HepG2 (cell line): ENCODE measurements around the gene SSBP1. TPM values are rescaled to one million over a fixed set of nuclear protein-coding genes. Genes with fewer than 3 reads are reported as not detected.

ENCODE experiments used
- EHMT2 ChIP-seq: fragments of 200-600 bp; sonication (generic); IDR thresholded peaks from 2 replicates; pipeline ENCODE4 v1.7.0; 2017; ENCODE audit warnings: antibody characterized with exemption, low read depth, low read length, borderline replicate concordance
- EP300 ChIP-seq, 3 experiments: sonication (generic) in 1 of 3; formaldehyde crosslinking in 1 of 3; IDR thresholded peaks; 2 replicates each; pipeline versions ENCODE4 v1.5.1 to v1.6.1; 2011 to 2020; ENCODE audit warnings: low read depth in 2 of 3, low read length in 2 of 3, borderline replicate concordance in 1 of 3, improper control_type of control experiment in 1 of 3, mild to moderate bottlenecking in 1 of 3, missing genetic modification reagents in 1 of 3, moderate library complexity in 1 of 3
- ETS1 ChIP-seq: sonication (generic); formaldehyde crosslinking; IDR thresholded peaks from 2 replicates; pipeline ENCODE4 v1.4.0; 2020; ENCODE audit warnings: missing genetic modification reagents
- GMEB2 ChIP-seq: IDR thresholded peaks from 2 replicates; pipeline ENCODE4 v1.6.1; 2016; ENCODE audit warnings: missing biosample characterization, missing genetic modification reagents, low read depth
- JARID2 ChIP-seq: sonication (generic); formaldehyde crosslinking; IDR thresholded peaks from 2 replicates; pipeline ENCODE4 v1.8.1; 2023; ENCODE audit warnings: missing genetic modification reagents, inconsistent platforms; ENCODE audit not compliant: insufficient replicate concordance
- NAIF1 ChIP-seq: sonication (generic); formaldehyde crosslinking; IDR thresholded peaks from 2 replicates; pipeline ENCODE4 v1.5.0; 2020; ENCODE audit warnings: mild to moderate bottlenecking, missing genetic modification reagents, borderline replicate concordance
- SKIL ChIP-seq: sonication (generic); formaldehyde crosslinking; IDR thresholded peaks from 2 replicates; pipeline ENCODE4 v1.8.0; 2022; ENCODE audit warnings: missing genetic modification reagents, mild to moderate bottlenecking, moderate library complexity, borderline replicate concordance
- THAP9 ChIP-seq: sonication (generic); formaldehyde crosslinking; IDR thresholded peaks from 2 replicates; pipeline ENCODE4; 2020; ENCODE audit warnings: missing genetic modification reagents, mild to moderate bottlenecking, borderline replicate concordance
- ZNF280D ChIP-seq: sonication (generic); formaldehyde crosslinking; IDR thresholded peaks from 2 replicates; pipeline ENCODE4 v1.5.1; 2020; ENCODE audit warnings: mild to moderate bottlenecking, missing genetic modification reagents
- ZNF430 ChIP-seq: sonication (generic); formaldehyde crosslinking; IDR thresholded peaks from 2 replicates; pipeline ENCODE4 v1.9.0; 2021; ENCODE audit warnings: mild to moderate bottlenecking, missing genetic modification reagents
- ZNF598 ChIP-seq: sonication (generic); formaldehyde crosslinking; IDR thresholded peaks from 2 replicates; pipeline ENCODE4 v1.5.1; 2020; ENCODE audit warnings: mild to moderate bottlenecking, missing genetic modification reagents, borderline replicate concordance
- ZSCAN25 ChIP-seq: sonication (generic); formaldehyde crosslinking; IDR thresholded peaks from 2 replicates; pipeline ENCODE4 v1.8.0; 2022; ENCODE audit warnings: mild to moderate bottlenecking, missing genetic modification reagents
- polyA plus RNA-seq, 8 experiments: library from polyadenylated mRNA; depleted of rRNA in 3 of 8; stranded (reverse) in 7 of 8; unstranded in 1 of 8; fragments of >200 nt; fragmentation: Illumina TruSeq in 4 of 8; extraction: Trizol in 4 of 8; gene quantifications; 2 replicates each; pipeline versions ENCODE4 v1.2.1 to v1.2.3, GENCODE V29; 2011 to 2016; ENCODE audit warnings: low read depth in 4 of 8, missing spikeins in 1 of 8, mixed read lengths in 1 of 8; ENCODE audit not compliant: insufficient read depth in 1 of 8
- total RNA-seq, 5 experiments: library from RNA; depleted of rRNA; stranded (reverse); fragments of >200 nt; fragmentation: Illumina TruSeq; extraction: Trizol; gene quantifications; 2 replicates each; pipeline ENCODE4 v1.2.3, GENCODE V29; 2016; ENCODE audit warnings: low read depth in 1 of 5

Gene SSBP1
- total and polyA plus RNA-seq, 2 of the 13 experiments (the other 11 are each of a cell fraction or from before 2014, with no cell fraction given), result 64.4 to 254 TPM

DNA sequence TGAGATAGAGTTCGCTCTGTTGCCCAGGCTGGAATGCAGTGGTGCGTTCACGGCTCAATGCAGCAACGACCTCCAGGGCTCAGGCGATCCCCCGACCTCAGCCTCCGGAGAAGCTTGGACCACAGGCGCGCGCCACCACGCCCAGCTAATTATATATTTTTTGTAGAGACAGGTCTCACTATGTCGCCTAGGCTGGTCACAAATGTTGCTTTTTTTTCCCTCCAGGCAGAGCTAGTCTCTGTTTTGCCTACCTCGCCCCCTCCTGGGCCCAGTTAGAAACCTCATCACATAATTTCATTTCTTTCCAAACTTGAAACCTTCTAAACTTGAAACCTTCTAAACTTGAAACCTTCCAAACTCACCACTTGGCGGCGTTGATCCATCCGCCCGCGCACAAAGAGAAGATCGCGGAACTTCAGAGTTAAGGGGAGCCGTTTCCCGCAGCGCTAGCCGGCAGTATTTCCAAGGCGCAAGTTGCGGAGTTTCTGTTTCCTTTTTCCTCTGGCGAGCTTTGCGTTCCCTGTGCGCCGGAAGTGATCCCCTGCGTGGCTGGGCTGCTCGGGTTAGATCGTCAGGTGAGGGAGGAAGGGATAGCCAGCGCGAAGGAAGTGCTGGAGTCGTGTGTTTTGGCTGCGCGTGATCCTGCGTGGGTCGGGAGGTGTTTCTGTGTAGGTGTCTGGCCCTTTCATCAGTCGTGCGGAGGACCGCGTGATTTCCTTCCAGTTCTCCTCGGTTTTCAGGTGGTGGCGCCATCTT, at the start of gene SSBP1 (continued):
- TF ChIP-seq SKIL (CRISPR knock-in tag) (no peak), THAP9 (CRISPR knock-in tag) (peak; percentile 97), EHMT2 (peak; percentile 91; the same call in 1 of the 2 replicates), ZSCAN25 (CRISPR knock-in tag) (no peak), JARID2 (CRISPR knock-in tag) (peak; percentile 64), EP300 (IDR thresholded peaks at IDR 0.05; ENCODE audit: low read depth in 2 of 2, low read length in 2 of 2) (peak; percentile 48 to 70; a peak in 2 of 4 replicates), EP300 (CRISPR knock-in tag; IDR thresholded peaks at IDR 0.05; ENCODE audit: borderline replicate concordance) (no peak), ZNF598 (peak; percentile 94), ZNF430 (peak; percentile 80; the same call in 1 of the 2 replicates), GMEB2 (CRISPR knock-in tag) (peak; percentile 86), ETS1 (CRISPR knock-in tag) (0 out of 2 replicates have a peak, but pooled peaks have one; percentile 51), NAIF1 (CRISPR knock-in tag) (peak; percentile 89), ZNF280D (peak; percentile 89)
